HepG2 (cell line): ENCODE measurements around the gene PCDH17. TPM values are rescaled to one million over a fixed set of nuclear protein-coding genes. Genes with fewer than 3 reads are reported as not detected.

Experiments used
- ATAC-seq: fragments of 200-7000 bp; cut with Tn5 transposase; 3 replicates; pipeline ENCODE4 v1.9.1; 2020; ENCODE audit warnings: mild to moderate bottlenecking, moderate library complexity
- BruUV-seq: library from RNA; stranded (reverse); fragments of 400-500 nt; replicated peaks from 2 replicates; lab custom pipeline; 2021; lab: Mats Ljungman, UMichigan
- CTCF ChIA-PET: fragments of 300-600 bp; formaldehyde crosslinking; extraction: SDS; loops from one replicate; lab custom pipeline; 2021; ENCODE audit warnings: low total read pairs, inconsistent platforms, low intra/inter-chr PET ratio; lab: Yijun Ruan, JAX
- POLR2A ChIA-PET: fragments of 350-600 bp; sonication (Branson Sonifier 250); formaldehyde crosslinking; loops from one replicate; lab custom pipeline; 2020; ENCODE audit warnings: antibody characterized with exemption, inconsistent platforms; lab: Yijun Ruan, JAX
- DNase-seq: peaks from one replicate; pipeline ENCODE4 v3.0.0-alpha.2; 2015; ENCODE audit warnings: low spot score
- FAIRE-seq: peaks from 3 replicates; lab custom pipeline; 2011; peaks lifted over from hg19 to GRCh38; lab: Jason Lieb, UNC
- H2AFZ ChIP-seq: one replicate; pipeline ENCODE4 v1.6.1; 2011; ENCODE audit warnings: low read length, inconsistent platforms
- H3K27ac ChIP-seq: fragments of 300-600 bp; 3 replicates; pipeline ENCODE4 v1.8.0; 2011; ENCODE audit warnings: mixed run types, mild to moderate bottlenecking, mixed read lengths, low read length, inconsistent platforms; ENCODE audit not compliant: insufficient read depth; ENCODE audit errors: extremely low read length
- H3K27me3 ChIP-seq, 2 experiments: fragments of 200-600 bp in 1 of 2; 2 replicates in 1 of 2; 3 replicates in 1 of 2; pipeline versions ENCODE4 v1.6.0 to v1.8.0; 2011; ENCODE audit warnings: low read length in 2 of 2, mild to moderate bottlenecking in 2 of 2, moderate library complexity in 2 of 2, inconsistent platforms in 1 of 2; ENCODE audit not compliant: insufficient read depth in 2 of 2, control insufficient read depth in 1 of 2
- H3K36me3 ChIP-seq, 2 experiments: fragments of 200-600 bp in 1 of 2; replicated peaks in 1 of 2; 2 replicates in 1 of 2; 3 replicates in 1 of 2; pipeline versions ENCODE4 v1.5.1 to v1.8.0; 2011; ENCODE audit warnings: low read length in 2 of 2, inconsistent platforms in 1 of 2; ENCODE audit not compliant: insufficient read depth in 2 of 2, control insufficient read depth in 1 of 2
- H3K4me1 ChIP-seq: 2 replicates; pipeline ENCODE4 v1.5.1; 2012; ENCODE audit warnings: low read length, inconsistent platforms; ENCODE audit not compliant: insufficient read depth
- H3K4me2 ChIP-seq: 2 replicates; pipeline ENCODE4 v1.6.0; 2011; ENCODE audit warnings: low read depth, low read length, inconsistent platforms
- H3K4me3 ChIP-seq, 3 experiments: fragments of 200-600 bp in 1 of 3; sonication (generic), shearing (Covaris generic) in 1 of 3; replicated peaks in 1 of 3; 2 replicates each; pipeline ENCODE4 v1.5.1; 2011 to 2016; ENCODE audit warnings: low read length in 3 of 3, inconsistent platforms in 2 of 3, low read depth in 2 of 3, mild to moderate bottlenecking in 2 of 3, control low read depth in 1 of 3, mixed read lengths in 1 of 3; ENCODE audit not compliant: insufficient read depth in 1 of 3
- H3K79me2 ChIP-seq: one replicate; pipeline ENCODE4 v1.6.1; 2011; ENCODE audit warnings: low read length, inconsistent platforms; ENCODE audit not compliant: insufficient read depth
- H3K9ac ChIP-seq: 2 replicates; pipeline ENCODE4 v1.6.0; 2011; ENCODE audit warnings: mild to moderate bottlenecking, low read depth, low read length, inconsistent platforms; ENCODE audit not compliant: insufficient read depth
- H3K9me3 ChIP-seq: 2 replicates; pipeline ENCODE4 v1.5.1; 2012; ENCODE audit warnings: mild to moderate bottlenecking, low read length
- H4K20me1 ChIP-seq: 2 replicates; pipeline ENCODE4 v1.6.0; 2011; ENCODE audit warnings: inconsistent platforms, mild to moderate bottlenecking, low read length, moderate library complexity; ENCODE audit not compliant: insufficient read depth
- CENPT ChIP-seq: sonication (generic); formaldehyde crosslinking; IDR thresholded peaks from 2 replicates; pipeline ENCODE4 v1.8.0; 2022; ENCODE audit warnings: low read depth, mild to moderate bottlenecking, moderate library complexity, missing genetic modification reagents
- HOXD1 ChIP-seq: sonication (generic); formaldehyde crosslinking; IDR thresholded peaks from 2 replicates; pipeline ENCODE4 v1.5.0; 2020; ENCODE audit warnings: missing genetic modification reagents
- NR2F1 ChIP-seq, 2 experiments: fragments of 450-650 bp in 1 of 2; formaldehyde crosslinking in 1 of 2; IDR thresholded peaks; 2 replicates each; pipeline versions ENCODE4 v1.5.0 to v1.6.1; 2016 to 2020; ENCODE audit warnings: mild to moderate bottlenecking in 1 of 2, missing compliant biosample characterization in 1 of 2, missing genetic modification reagents in 1 of 2, moderate library complexity in 1 of 2
- PHB2 ChIP-seq: fragments of 450-650 bp; IDR thresholded peaks from 2 replicates; pipeline ENCODE4 v1.6.1; 2018; ENCODE audit not compliant: partially characterized antibody
- SALL1 ChIP-seq: sonication (generic); formaldehyde crosslinking; IDR thresholded peaks from 2 replicates; pipeline ENCODE4 v1.8.0; 2022; ENCODE audit warnings: mild to moderate bottlenecking, missing genetic modification reagents
- YY1 ChIP-seq: IDR thresholded peaks from 2 replicates; pipeline ENCODE4 v1.6.1; 2011; ENCODE audit warnings: low read length, low read depth, moderate library complexity, mild to moderate bottlenecking; ENCODE audit not compliant: insufficient read depth, insufficient replicate concordance
- ZNF251 ChIP-seq: sonication (generic); formaldehyde crosslinking; IDR thresholded peaks from 2 replicates; pipeline ENCODE4 v1.9.0; 2021; ENCODE audit warnings: mild to moderate bottlenecking, missing genetic modification reagents
- WGBS: methylation state at CpG from one replicate; pipeline ENCODE4 v1.1.6; 2017; ENCODE audit warnings: low lambda C conversion rate; 5-methylcytosine and 5-hydroxymethylcytosine counted together
- in situ Hi-C: cut with HindIII; loops from 2 replicates; pipeline ENCODE4 v1.10.0; 2017; ENCODE audit warnings: low pct_unique_long_range_greater_than_20kb; ENCODE audit not compliant: extremely low pct_ligation_motif_present
- intact Hi-C: fragments of 100-400 bp; cut with micrococcal nuclease; formaldehyde crosslinking; loops from one replicate; pipeline ENCODE4 v1.10.0; 2022; ENCODE audit not compliant: unreplicated experiment
- polyA plus RNA-seq, 8 experiments: library from polyadenylated mRNA; depleted of rRNA in 3 of 8; stranded (reverse) in 7 of 8; unstranded in 1 of 8; fragments of >200 nt; fragmentation: Illumina TruSeq in 4 of 8; extraction: Trizol in 4 of 8; gene quantifications; 2 replicates each; pipeline versions ENCODE4 v1.2.1 to v1.2.3, GENCODE V29; 2011 to 2016; ENCODE audit warnings: low read depth in 4 of 8, missing spikeins in 1 of 8, mixed read lengths in 1 of 8; ENCODE audit not compliant: insufficient read depth in 1 of 8
- total RNA-seq, 5 experiments: library from RNA; depleted of rRNA; stranded (reverse); fragments of >200 nt; fragmentation: Illumina TruSeq; extraction: Trizol; gene quantifications; 2 replicates each; pipeline ENCODE4 v1.2.3, GENCODE V29; 2016; ENCODE audit warnings: low read depth in 1 of 5
- TF ChIP-seq, protein P1 (sequence below): sonication (generic); formaldehyde crosslinking; IDR thresholded peaks from 2 replicates; pipeline ENCODE4 v1.4.0; 2020; ENCODE audit warnings: mild to moderate bottlenecking, missing genetic modification reagents
- TF ChIP-seq, protein P2 (sequence below): sonication (generic); formaldehyde crosslinking; IDR thresholded peaks from 2 replicates; pipeline ENCODE4 v1.5.0; 2020; ENCODE audit warnings: missing genetic modification reagents
- TF ChIP-seq, protein P3 (sequence below): sonication (generic); formaldehyde crosslinking; IDR thresholded peaks from 2 replicates; pipeline ENCODE4 v1.4.0; 2020; ENCODE audit warnings: missing genetic modification reagents, borderline replicate concordance

Gene PCDH17
- total and polyA plus RNA-seq, 2 of the 13 experiments (the other 11 are each of a cell fraction or from before 2014, with no cell fraction given): not detected

DNA sequence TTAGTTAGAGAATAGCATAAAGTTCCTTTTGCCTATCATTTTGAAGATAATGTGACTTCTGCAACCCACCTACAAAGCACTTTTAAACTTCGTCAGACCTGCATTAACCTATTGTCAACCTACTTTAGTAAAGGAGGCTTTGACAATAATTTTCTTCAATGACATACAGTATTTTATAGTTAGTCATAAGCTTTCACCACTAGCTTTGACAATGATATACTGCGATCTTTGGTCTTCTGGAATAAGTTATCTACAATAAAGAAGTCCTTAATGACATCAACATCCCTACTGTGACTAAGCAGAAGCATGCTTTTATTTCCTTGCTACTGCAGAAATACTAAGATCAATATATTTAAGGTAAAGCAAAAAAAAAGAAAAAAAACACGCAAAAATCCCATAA lies 9.5 kb downstream of the PCDH17 start:
- in situ Hi-C loops (no loop called here), intact Hi-C loops (no loop called here)
- ChIA-PET POLR2A (no interaction called here), CTCF (no interaction called here)
- 1% methylated on average over 3 of the region's 3 CpGs for WGBS
- no peak for DNase-seq
- no peak for FAIRE-seq
- H3K79me2 ChIP-seq: no peaks in the 10 kb centered on the region
- H2AFZ ChIP-seq: no peak overlapping the region
- H3K9ac ChIP-seq: no peak overlapping the region
- H3K9me3 ChIP-seq: no peaks in the 10 kb centered on the region
- H3K27ac ChIP-seq: no peak overlapping the region
- no peaks in the 10 kb centered on the region for H4K20me1 ChIP-seq
- H3K36me3 ChIP-seq: no peaks in the 10 kb centered on the region
- TF ChIP-seq HOXD1 (CRISPR knock-in tag) (no peak), YY1 (no peak), PHB2 (no peak), SALL1 (no peak)
- no peaks in the 10 kb centered on the region for H3K4me1 ChIP-seq
- no peak overlapping the region for H3K4me3 ChIP-seq
- H3K4me2 ChIP-seq: no peak overlapping the region
- no peak for ATAC-seq
- no TSS peak for BruUV-seq
- no peaks in the 10 kb centered on the region for H3K27me3 ChIP-seq

DNA sequence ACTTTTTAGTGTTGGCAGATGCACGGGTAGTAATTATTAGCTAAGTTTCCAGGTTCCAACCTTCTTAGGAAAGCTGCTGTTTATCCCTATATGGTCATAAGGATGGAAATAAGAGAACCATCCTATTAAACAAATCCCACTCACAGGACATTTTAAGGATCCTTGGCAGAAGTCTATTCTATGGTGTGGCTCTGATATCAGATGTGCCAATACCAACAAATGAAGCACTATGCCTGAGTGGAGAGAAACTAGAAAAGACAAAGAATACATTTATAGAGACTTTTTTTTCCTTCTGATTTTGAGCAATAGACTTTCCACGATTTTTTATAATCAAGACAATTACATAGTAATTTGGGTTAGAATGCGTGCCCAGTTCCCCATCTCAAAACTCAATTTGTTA lies 12.6 kb downstream of the PCDH17 start:
- WGBS: 1% methylated on average over 3 of the region's 3 CpGs
- Histone ChIP-seq H3K9ac (no peak overlapping the region), H3K27me3 (no peaks in the 10 kb centered on the region), H3K4me3 (no peak overlapping the region), H3K27ac (no peak overlapping the region), H3K36me3 (no peaks in the 10 kb centered on the region), H3K79me2 (no peaks in the 10 kb centered on the region), H2AFZ (no peak overlapping the region), H4K20me1 (no peaks in the 10 kb centered on the region), H3K9me3 (no peaks in the 10 kb centered on the region), H3K4me2 (no peak overlapping the region), H3K4me1 (no peaks in the 10 kb centered on the region)
- intact Hi-C loops (no loop called here), in situ Hi-C loops (no loop called here)
- DNase-seq (no peak), FAIRE-seq (no peak), ATAC-seq (no peak)
- CTCF ChIA-PET: no interaction called here
- POLR2A ChIA-PET: no interaction called here
- no TSS peak for BruUV-seq
- no peak for TF ChIP-seq NR2F1 (CRISPR knock-in tag; IDR thresholded peaks at IDR 0.05)
- no peak for TF ChIP-seq ZNF251 (CRISPR knock-in tag)
- TF ChIP-seq, protein P1, sequence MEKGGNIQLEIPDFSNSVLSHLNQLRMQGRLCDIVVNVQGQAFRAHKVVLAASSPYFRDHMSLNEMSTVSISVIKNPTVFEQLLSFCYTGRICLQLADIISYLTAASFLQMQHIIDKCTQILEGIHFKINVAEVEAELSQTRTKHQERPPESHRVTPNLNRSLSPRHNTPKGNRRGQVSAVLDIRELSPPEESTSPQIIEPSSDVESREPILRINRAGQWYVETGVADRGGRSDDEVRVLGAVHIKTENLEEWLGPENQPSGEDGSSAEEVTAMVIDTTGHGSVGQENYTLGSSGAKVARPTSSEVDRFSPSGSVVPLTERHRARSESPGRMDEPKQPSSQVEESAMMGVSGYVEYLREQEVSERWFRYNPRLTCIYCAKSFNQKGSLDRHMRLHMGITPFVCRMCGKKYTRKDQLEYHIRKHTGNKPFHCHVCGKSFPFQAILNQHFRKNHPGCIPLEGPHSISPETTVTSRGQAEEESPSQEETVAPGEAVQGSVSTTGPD (CRISPR knock-in tag): no peak
- TF ChIP-seq CENPT (CRISPR knock-in tag): no peak
- TF ChIP-seq, protein P2, sequence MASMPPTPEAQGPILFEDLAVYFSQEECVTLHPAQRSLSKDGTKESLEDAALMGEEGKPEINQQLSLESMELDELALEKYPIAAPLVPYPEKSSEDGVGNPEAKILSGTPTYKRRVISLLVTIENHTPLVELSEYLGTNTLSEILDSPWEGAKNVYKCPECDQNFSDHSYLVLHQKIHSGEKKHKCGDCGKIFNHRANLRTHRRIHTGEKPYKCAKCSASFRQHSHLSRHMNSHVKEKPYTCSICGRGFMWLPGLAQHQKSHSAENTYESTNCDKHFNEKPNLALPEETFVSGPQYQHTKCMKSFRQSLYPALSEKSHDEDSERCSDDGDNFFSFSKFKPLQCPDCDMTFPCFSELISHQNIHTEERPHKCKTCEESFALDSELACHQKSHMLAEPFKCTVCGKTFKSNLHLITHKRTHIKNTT (CRISPR knock-in tag): no peak
- TF ChIP-seq, protein P3, sequence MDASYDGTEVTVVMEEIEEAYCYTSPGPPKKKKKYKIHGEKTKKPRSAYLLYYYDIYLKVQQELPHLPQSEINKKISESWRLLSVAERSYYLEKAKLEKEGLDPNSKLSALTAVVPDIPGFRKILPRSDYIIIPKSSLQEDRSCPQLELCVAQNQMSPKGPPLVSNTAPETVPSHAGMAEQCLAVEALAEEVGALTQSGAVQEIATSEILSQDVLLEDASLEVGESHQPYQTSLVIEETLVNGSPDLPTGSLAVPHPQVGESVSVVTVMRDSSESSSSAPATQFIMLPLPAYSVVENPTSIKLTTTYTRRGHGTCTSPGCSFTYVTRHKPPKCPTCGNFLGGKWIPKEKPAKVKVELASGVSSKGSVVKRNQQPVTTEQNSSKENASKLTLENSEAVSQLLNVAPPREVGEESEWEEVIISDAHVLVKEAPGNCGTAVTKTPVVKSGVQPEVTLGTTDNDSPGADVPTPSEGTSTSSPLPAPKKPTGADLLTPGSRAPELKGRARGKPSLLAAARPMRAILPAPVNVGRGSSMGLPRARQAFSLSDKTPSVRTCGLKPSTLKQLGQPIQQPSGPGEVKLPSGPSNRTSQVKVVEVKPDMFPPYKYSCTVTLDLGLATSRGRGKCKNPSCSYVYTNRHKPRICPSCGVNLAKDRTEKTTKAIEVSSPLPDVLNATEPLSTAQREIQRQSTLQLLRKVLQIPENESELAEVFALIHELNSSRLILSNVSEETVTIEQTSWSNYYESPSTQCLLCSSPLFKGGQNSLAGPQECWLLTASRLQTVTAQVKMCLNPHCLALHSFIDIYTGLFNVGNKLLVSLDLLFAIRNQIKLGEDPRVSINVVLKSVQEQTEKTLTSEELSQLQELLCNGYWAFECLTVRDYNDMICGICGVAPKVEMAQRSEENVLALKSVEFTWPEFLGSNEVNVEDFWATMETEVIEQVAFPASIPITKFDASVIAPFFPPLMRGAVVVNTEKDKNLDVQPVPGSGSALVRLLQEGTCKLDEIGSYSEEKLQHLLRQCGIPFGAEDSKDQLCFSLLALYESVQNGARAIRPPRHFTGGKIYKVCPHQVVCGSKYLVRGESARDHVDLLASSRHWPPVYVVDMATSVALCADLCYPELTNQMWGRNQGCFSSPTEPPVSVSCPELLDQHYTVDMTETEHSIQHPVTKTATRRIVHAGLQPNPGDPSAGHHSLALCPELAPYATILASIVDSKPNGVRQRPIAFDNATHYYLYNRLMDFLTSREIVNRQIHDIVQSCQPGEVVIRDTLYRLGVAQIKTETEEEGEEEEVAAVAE (CRISPR knock-in tag): no peak
